ENCODE data around the gene SLITRK3.

DNA sequence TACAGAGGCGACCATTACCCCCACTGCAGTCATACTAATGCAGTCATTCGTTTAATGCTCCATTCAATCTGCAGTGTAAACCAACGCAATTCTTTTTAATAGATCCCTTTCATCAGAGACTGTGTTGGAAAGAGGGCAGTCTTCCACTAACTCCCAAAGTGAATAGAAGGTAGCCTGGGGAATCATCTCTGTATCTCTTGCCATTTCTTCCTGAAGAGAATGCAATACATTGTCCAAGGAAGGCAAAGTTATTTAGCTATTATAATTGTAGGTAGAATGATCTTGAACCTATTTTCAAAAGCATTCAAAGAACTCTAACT is 1.3 kb upstream of the SLITRK3 start:
- TF ChIP-seq, protein P1, sequence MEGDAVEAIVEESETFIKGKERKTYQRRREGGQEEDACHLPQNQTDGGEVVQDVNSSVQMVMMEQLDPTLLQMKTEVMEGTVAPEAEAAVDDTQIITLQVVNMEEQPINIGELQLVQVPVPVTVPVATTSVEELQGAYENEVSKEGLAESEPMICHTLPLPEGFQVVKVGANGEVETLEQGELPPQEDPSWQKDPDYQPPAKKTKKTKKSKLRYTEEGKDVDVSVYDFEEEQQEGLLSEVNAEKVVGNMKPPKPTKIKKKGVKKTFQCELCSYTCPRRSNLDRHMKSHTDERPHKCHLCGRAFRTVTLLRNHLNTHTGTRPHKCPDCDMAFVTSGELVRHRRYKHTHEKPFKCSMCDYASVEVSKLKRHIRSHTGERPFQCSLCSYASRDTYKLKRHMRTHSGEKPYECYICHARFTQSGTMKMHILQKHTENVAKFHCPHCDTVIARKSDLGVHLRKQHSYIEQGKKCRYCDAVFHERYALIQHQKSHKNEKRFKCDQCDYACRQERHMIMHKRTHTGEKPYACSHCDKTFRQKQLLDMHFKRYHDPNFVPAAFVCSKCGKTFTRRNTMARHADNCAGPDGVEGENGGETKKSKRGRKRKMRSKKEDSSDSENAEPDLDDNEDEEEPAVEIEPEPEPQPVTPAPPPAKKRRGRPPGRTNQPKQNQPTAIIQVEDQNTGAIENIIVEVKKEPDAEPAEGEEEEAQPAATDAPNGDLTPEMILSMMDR (conservative IDR thresholded peaks at IDR 0.05 in 1 of 2, IDR thresholded peaks at IDR 0.05 in 1 of 2; ENCODE audit: extremely low read depth in 1 of 2, insufficient read depth in 1 of 2, low read depth in 1 of 2, low read length in 2 of 2) = no peak
- TF ChIP-seq EZH2 (IDR thresholded peaks at IDR 0.05; ENCODE audit: borderline replicate concordance, low read length) = no peak
